GM19239 (cell line): Measurements from ENCODE around the gene EMP1.
"Not testable (repeated sequence)": the region's sequence is repeated elsewhere in the genome, so short reads cannot be mapped to it uniquely, and the experiment has no call there.

Experiments used
- DNase-seq: peaks from one replicate; pipeline ENCODE4 v3.0.0; 2011; ENCODE audit warnings: low spot score; ENCODE audit not compliant: insufficient read length
- FAIRE-seq: peaks from 2 replicates; lab custom pipeline; 2011; peaks lifted over from hg19 to GRCh38; lab: Jason Lieb, UNC

Gene EMP1

DNA sequence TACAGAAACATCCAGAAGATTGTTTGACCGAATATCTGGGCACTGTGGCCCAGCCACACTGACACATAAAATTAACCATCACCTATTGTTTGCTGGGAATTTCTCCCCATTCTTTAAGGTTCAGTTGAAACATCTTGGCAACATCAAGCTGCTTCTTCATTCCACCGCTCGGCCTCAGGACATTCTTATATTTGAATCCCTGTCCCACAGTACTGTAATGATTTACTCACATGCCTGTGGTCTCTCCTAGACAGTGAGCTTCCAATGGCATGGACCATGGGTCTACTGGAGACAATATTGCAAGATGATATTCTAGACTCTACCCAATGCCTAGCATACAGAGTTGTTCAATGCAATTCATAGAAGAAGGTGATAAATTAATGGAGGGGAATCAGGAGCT lies 56.1 kb downstream of the EMP1 start:
- no peak for FAIRE-seq

DNA sequence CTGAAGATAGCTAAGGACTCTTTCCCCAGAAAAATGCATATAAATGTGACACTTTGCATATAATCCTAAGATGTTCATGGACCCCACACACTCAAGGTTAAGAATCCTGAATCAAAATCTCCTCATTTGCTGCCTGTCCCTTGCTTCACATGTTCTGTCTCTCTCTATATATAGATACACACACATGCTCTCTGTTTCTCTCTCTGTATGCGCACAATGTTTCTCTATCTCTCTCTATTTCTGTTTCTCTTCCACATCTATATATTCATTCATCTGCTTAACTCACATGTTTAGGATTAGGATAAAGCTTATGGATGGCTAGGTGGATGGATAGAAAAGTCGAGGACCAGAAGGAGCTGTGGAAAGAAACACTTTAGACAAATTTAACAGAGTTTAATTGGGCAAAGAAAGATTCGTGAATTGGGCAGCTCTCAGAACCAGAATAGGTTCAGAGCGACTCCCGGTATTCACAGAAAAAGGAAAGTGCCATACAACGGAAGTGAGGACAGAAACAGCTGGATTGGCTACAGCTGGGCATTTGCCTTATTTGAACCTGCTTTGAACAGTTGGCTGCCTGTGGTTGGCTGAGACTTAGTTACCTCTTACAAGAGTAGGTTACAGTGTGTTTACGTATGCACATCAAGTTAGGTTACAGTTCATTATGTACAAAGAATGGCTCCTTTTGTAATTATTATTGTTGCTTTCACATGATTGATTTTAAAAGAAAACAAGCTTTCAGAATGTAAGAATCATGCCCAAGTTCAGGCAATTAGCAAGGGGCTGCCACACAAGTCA lies 57.6 kb downstream of the EMP1 start:
- FAIRE-seq (no peak), DNase-seq (no peak)

More for the DNA sequence above, 56.1 kb downstream of the EMP1 start:
- no peak for DNase-seq

DNA sequence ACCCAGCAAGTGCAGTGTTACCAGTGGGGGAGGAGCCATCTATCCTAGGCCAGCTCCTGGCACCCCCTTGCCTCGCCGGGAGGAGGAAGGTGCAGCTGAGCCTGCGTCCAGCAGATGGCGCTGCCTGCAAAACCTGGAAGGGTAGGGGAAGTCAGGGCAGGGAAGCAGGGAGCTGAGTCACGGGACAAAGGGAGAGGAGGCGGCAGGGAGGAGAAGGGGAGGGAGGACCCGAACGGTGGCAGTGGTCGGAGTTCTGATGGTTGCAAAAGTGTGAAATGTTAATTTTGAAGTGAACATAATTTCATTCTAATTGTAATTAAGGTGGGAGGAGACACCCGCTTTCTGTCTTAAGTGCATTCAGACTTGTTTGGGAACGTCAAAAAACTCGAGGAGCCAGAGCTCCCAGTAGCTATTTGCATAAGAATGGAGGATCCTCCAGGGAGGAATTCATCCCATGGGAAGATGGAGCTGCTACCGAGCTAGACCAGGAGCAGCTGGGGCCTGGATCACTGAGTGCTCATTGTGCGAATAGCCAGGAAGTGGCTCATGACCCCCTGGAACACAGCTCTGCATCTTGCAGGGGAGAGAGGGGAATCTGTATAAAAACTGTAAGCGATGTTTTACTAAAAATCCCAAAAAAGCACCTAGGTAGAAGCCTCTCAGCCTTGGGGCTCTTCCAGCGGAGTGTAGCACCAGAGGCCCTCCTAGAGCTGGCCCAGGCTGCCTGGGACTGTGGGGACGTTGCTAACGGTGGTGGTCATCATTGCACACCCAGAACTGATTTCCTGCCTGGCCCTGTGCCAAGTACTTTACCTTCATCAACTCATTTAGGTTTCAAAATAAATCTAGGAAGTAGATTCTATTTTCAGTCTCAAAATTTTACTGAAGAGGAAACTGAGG lies 59.5 kb downstream of the EMP1 start:
- FAIRE-seq (peak; percentile 45), DNase-seq (peak; percentile 65)

DNA sequence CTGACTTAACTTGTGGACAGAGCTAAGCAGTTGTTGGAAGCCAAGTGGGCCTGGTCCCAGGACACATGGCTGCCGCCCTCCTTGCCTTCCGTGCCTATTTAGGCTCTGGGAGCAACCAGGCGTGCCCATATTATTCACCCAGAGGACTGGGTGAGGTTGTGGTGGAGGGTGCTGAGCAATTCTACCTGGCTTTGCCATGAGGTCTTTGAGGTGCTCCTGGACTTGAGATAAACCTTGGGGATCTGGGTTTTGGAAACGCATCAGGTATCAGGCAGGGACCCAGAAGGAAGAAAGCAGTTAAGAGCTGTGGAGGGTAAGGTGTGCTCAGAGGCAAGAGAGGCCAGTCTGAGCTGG lies 60.1 kb downstream of the EMP1 start:
- no peak for DNase-seq
- FAIRE-seq: no peak

- no peak for FAIRE-seq
- DNase-seq: no peak
Observed at GRCh38 chr12:13257356-13257875, 60.9 kb downstream of the EMP1 start.

DNA sequence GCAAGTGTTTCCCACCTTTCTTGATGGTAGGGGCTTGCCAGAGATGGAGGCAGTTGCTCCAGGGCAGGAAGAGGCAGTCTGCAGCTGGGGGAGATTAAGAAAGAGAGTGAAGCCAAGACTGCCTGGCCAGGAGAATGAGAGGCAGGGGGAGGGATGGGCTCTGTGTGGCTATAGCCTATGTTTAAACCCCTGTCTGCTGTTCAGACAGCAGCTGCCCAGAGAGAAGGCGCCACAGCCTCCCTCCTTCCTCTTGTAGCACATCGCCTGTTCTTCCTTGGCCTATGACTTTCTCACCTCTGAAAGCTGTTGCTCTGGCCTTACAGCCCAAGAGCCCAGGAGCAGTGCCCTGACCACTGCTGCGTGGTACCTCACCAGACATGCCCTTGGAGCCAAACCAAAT lies 61.7 kb downstream of the EMP1 start:
- no peak for DNase-seq
- no peak for FAIRE-seq

DNA sequence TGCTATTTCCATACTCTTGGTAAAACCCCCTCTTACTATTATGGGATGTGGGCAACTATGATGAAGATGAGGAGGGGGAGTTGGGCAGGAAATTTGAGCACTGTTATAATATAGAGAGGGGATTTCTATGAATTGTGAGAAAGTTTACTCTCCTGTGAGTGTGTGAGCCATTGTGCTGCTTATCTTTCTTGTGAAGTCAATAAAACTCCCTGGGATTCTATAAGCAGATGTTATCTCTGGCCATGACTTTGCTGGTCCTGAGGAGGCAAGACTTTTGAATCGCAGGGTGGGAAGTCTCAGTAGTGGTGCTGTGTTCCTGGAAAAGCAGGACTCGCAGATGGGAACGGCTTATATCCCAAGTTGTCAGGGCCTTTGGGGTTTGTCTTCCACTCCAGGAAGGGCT lies 62.2 kb downstream of the EMP1 start:
- FAIRE-seq: no peak

GRCh38 chr12:13259625-13260024 lies 63.1 kb downstream of the EMP1 start:
- not testable (repeated sequence) for FAIRE-seq, DNase-seq

More for the DNA sequence above, 62.2 kb downstream of the EMP1 start:
- DNase-seq: no peak

GRCh38 chr12:13267826-13268225 lies 71.3 kb downstream of the EMP1 start:
- not testable (repeated sequence) for FAIRE-seq, DNase-seq

DNA sequence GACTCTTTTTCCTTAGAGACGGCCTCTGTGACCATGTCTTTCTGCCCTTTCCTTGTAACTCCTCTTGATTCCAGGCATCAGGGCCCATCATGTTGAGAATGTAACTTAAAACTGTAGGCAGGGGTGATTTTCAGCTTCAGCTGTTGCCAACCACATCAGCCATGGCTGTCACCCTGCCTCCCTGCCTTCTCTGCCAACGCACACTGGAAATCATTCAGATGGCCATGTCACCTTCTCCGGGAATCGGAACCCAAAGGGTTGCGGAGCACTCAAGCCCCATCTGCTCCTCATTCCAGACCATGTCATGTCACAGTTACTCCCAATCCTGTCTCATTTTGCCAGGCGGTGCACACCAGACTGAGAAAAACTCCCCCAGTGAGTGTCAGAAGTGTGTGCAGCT lies 72.1 kb downstream of the EMP1 start:
- FAIRE-seq (no peak), DNase-seq (no peak)
